Measurements from ENCODE around the gene IDI1.

Gene IDI1

GRCh38 chr10:994836-995558 lies 53.9 kb downstream of the IDI1 start:
- DNase-seq (ENCODE audit: low spot score) = no peak

GRCh38 chr10:992871-993270 lies 56.0 kb downstream of the IDI1 start:
- no peak for DNase-seq (ENCODE audit: low spot score)

- no peak for DNase-seq (ENCODE audit: low spot score)
Measured at GRCh38 chr10:992467-992866, 56.5 kb downstream of the IDI1 start.

DNA sequence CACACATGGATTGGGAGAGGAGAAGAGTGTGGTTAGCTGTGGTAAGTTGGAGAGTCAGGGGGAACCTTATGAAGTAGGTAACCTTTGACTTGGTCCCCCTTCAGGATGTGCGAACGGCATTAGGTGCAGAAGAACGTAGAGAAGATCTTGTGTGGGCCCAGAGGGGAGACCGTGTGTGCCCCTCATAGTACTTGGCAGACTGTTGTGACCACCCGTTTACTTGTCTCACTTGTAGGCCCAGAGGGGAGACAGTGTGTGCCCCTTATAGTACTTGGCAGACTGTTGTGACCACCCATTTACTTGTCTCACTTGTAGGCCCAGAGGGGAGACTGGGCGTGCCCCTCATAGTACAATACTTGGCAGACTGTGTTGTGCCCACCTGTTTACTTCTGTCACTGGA lies 58.1 kb downstream of the IDI1 start:
- DNase-seq (ENCODE audit: low spot score) = no peak
